ENCODE results near the gene P2RX6. TPM values are rescaled to one million over a fixed set of nuclear protein-coding genes. Genes with fewer than 3 reads are reported as not detected.
A peak's percentile ranks its signal among the peaks of the same experiment; 100 is the strongest.

Gene P2RX6
- total and polyA plus RNA-seq, 9 of the 15 experiments (the other 6 are each of a cell fraction or from before 2014, with no cell fraction given), result 0.01 to 3.9 (median 1.5) TPM; not detected in 1

- no peak for TF ChIP-seq MAX (CRISPR knock-in tag; IDR thresholded peaks at IDR 0.05)
- 0 out of 2 replicates have a peak, but pooled peaks have one; percentile 70 for TF ChIP-seq TCF15 (CRISPR knock-in tag; IDR thresholded peaks at IDR 0.05)
- TF ChIP-seq JUND (IDR thresholded peaks at IDR 0.05; ENCODE audit: borderline replicate concordance, low read depth, low read length), result no peak
- no peak for TF ChIP-seq JUND (tag; IDR thresholded peaks at IDR 0.05; ENCODE audit: borderline replicate concordance, low read depth, low read length)
- no peak for TF ChIP-seq ESRRB (CRISPR knock-in tag; IDR thresholded peaks at IDR 0.05; ENCODE audit: borderline replicate concordance)
- TF ChIP-seq AFF1 (IDR thresholded peaks at IDR 0.05; ENCODE audit: low read depth in 1 of 2, partially characterized antibody in 2 of 2), result no peak
- TF ChIP-seq ZKSCAN8 (CRISPR knock-in tag; IDR thresholded peaks at IDR 0.05), result no peak
- no peak for TF ChIP-seq ZNF217 (CRISPR knock-in tag; IDR thresholded peaks at IDR 0.05)
- TF ChIP-seq CREB3 (tag; conservative IDR thresholded peaks at IDR 0.05; ENCODE audit: low read depth), result no peak
- TF ChIP-seq ZNF354B (CRISPR knock-in tag; IDR thresholded peaks at IDR 0.05), result no peak
- no peak for TF ChIP-seq SMAD2 (IDR thresholded peaks at IDR 0.05; ENCODE audit: low read depth, low read length)
- TF ChIP-seq CEBPG (CRISPR knock-in tag; IDR thresholded peaks at IDR 0.05), result no peak
- TF ChIP-seq CEBPG (tag; conservative IDR thresholded peaks at IDR 0.05 in 1 of 2, IDR thresholded peaks at IDR 0.05 in 1 of 2), result no peak
- no peak for TF ChIP-seq DPF2 (IDR thresholded peaks at IDR 0.05)
- no peak for TF ChIP-seq KLF16 (IDR thresholded peaks at IDR 0.05)
- TF ChIP-seq ASH1L (IDR thresholded peaks at IDR 0.05; ENCODE audit: borderline replicate concordance, low read depth, partially characterized antibody), result no peak
- no peak for TF ChIP-seq SIX5 (IDR thresholded peaks at IDR 0.05; ENCODE audit: borderline replicate concordance in 1 of 2, insufficient read depth in 1 of 2, low read depth in 1 of 2, low read length in 2 of 2)
- TF ChIP-seq CBX8 (IDR thresholded peaks at IDR 0.05; ENCODE audit: borderline replicate concordance, extremely low read depth, low read depth, low read length, poor library complexity, severe bottlenecking), result no peak
- TF ChIP-seq ZNF212 (CRISPR knock-in tag; IDR thresholded peaks at IDR 0.05), result no peak
- no peak for TF ChIP-seq GTF2B (IDR thresholded peaks at IDR 0.05; ENCODE audit: extremely low read depth, insufficient read length)
These were observed 18.1 kb upstream of the P2RX6 start (continued) for GRCh38 chr22:20996598-20997535.

Data from K562 (cell line).